Measurements from ENCODE around the gene OR2M3. TPM values are rescaled to one million over a fixed set of nuclear protein-coding genes. Genes with fewer than 3 reads are reported as not detected.

The OR2M3 gene
- total and polyA plus RNA-seq, 2 of the 8 experiments (the other 6 are each of a cell fraction or from before 2014, with no cell fraction given) = not detected

DNA sequence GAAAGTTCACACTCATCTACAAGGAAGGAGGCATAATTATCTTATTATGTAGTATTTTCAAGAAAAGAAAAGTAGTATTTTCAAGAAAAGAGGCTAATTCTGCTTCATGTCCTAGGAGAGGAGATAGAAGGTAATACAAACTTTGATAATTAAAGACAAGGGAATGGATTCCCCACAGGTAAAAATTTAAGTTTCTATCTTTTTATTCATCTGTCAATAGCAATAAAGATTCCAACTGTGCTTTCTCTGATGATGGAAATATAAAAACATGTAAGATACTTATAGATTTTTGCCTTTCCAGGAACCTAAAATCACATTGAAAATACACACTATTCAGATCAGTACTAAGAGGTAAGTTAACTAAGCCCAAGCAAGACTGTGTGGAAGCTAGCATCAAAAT is 22.5 kb upstream of the OR2M3 start, which contains the start of gene OR2M2 (continued):
- TF ChIP-seq SIN3A (conservative IDR thresholded peaks at IDR 0.05 in 1 of 2, IDR thresholded peaks at IDR 0.05 in 1 of 2; ENCODE audit: low read depth in 1 of 2, low read length in 2 of 2) (no peak), RXRA (IDR thresholded peaks at IDR 0.05; ENCODE audit: insufficient read depth, low read depth, low read length) (no peak), SP4 (IDR thresholded peaks at IDR 0.05; ENCODE audit: low read length) (no peak)
